Thoracic aorta (tissue), 2 donors: ENCODE results near the gene HOXC5. TPM values are rescaled to one million over a fixed set of nuclear protein-coding genes. Genes with fewer than 3 reads are reported as not detected.

Experiments
- ATAC-seq: fragments of 150-250 bp; one replicate; pipeline ENCODE4 v1.8.0; 2017; ENCODE audit warnings: low read depth; ENCODE audit not compliant: insufficient number of reproducible peaks, low FRiP score
- DNase-seq: peaks from one replicate; pipeline ENCODE4 v3.0.0-alpha.2; 2020; ENCODE audit warnings: low spot score
- H3K27ac ChIP-seq, 2 donors: fragments of 200-600 bp; sonication (generic); 1 replicate in 1 of 2; 2 replicates in 1 of 2; pipeline ENCODE4 v1.5.1; 2016; ENCODE audit warnings: mild to moderate bottlenecking in 2 of 2, moderate library complexity in 2 of 2
- H3K27me3 ChIP-seq: fragments of 200-600 bp; sonication (generic); replicated peaks from 2 replicates; pipeline ENCODE4 v1.6.0; 2016; ENCODE audit warnings: mild to moderate bottlenecking; ENCODE audit not compliant: insufficient read depth
- H3K36me3 ChIP-seq: fragments of 200-600 bp; sonication (generic); one replicate; pipeline ENCODE4 v1.5.1; 2016
- H3K4me1 ChIP-seq, 2 donors: fragments of 200-600 bp; sonication (generic); 1 replicate in 1 of 2; 2 replicates in 1 of 2; pipeline versions ENCODE4 v1.5.1 to v1.6.0; 2016; ENCODE audit warnings: low read depth in 2 of 2, mild to moderate bottlenecking in 1 of 2; ENCODE audit not compliant: control insufficient read depth in 1 of 2
- H3K4me3 ChIP-seq: fragments of 200-600 bp; sonication (generic); 2 replicates; pipeline ENCODE4 v1.5.1; 2016; ENCODE audit warnings: mild to moderate bottlenecking
- H3K9me3 ChIP-seq: fragments of 200-600 bp; sonication (generic); 2 replicates; pipeline ENCODE4 v1.5.1; 2016
- CTCF ChIP-seq: fragments of 200-600 bp; sonication (generic); IDR thresholded peaks from one replicate; pipeline ENCODE4 v1.5.1; 2019; ENCODE audit warnings: antibody characterized with exemption
- total RNA-seq, 2 donors: library from RNA; depleted of rRNA; stranded (reverse); fragments of >200 nt; gene quantifications; one replicate each; pipeline versions ENCODE4 v1.1.0 to v1.2.3, GENCODE V29; 2016

HOXC5 gene
- total RNA-seq, 2 donors from 2014 or later: 1.8 TPM; not detected in 1

- no peak for ATAC-seq
- Histone ChIP-seq H3K4me1 (peaks cover 27 to 30% of the 10 kb centered on the region in 2 donors), H3K4me3 (peak overlapping the region; percentile 66), H3K9me3 (no peaks in the 10 kb centered on the region), H3K27me3 (peaks cover 54% of the 10 kb centered on the region), H3K27ac (no peak overlapping the region), H3K36me3 (no peaks in the 10 kb centered on the region)
- DNase-seq: no peak
- TF ChIP-seq CTCF: no peak
These were observed 36.3 kb upstream of the HOXC5 start for GRCh38 chr12:53996240-53997203.

GRCh38 chr12:53997204-53998109 lies 35.4 kb upstream of the HOXC5 start:
- peaks cover 27 to 30% of the 10 kb centered on the region in 2 donors for H3K4me1 ChIP-seq
- ATAC-seq: no peak

GRCh38 chr12:53998110-53998899 lies 34.5 kb upstream of the HOXC5 start:
- Histone ChIP-seq H3K27ac (no peak overlapping the region), H3K27me3 (peaks cover 40% of the 10 kb centered on the region), H3K4me3 (no peak overlapping the region), H3K4me1 (peaks cover 27 to 30% of the 10 kb centered on the region in 2 donors), H3K36me3 (no peaks in the 10 kb centered on the region), H3K9me3 (no peaks in the 10 kb centered on the region)
- TF ChIP-seq CTCF: no peak
- DNase-seq: no peak
- ATAC-seq: no peak

More at GRCh38 chr12:53997204-53998109, 35.4 kb upstream of the HOXC5 start:
- H3K27me3 ChIP-seq: peaks cover 48% of the 10 kb centered on the region
- no peaks in the 10 kb centered on the region for H3K9me3 ChIP-seq
- no peak for TF ChIP-seq CTCF
- H3K27ac ChIP-seq: no peak overlapping the region
- DNase-seq: no peak
- H3K36me3 ChIP-seq: no peaks in the 10 kb centered on the region
- H3K4me3 ChIP-seq: no peak overlapping the region

- ATAC-seq: no peak
- Histone ChIP-seq H3K9me3 (no peaks in the 10 kb centered on the region), H3K27ac (no peak overlapping the region), H3K4me1 (peaks cover 27 to 29% of the 10 kb centered on the region in 2 donors), H3K4me3 (no peak overlapping the region), H3K36me3 (no peaks in the 10 kb centered on the region), H3K27me3 (peaks cover 34% of the 10 kb centered on the region)
- no peak for DNase-seq
- no peak for TF ChIP-seq CTCF
These were observed 34.0 kb upstream of the HOXC5 start for GRCh38 chr12:53998900-53999236.
